ENCODE measurements around the gene TXNRD3. TPM values are rescaled to one million over a fixed set of nuclear protein-coding genes. Genes with fewer than 3 reads are reported as not detected.

The TXNRD3 gene
- total RNA-seq, 1 experiment from 2014 or later, result 7.4 TPM

DNA sequence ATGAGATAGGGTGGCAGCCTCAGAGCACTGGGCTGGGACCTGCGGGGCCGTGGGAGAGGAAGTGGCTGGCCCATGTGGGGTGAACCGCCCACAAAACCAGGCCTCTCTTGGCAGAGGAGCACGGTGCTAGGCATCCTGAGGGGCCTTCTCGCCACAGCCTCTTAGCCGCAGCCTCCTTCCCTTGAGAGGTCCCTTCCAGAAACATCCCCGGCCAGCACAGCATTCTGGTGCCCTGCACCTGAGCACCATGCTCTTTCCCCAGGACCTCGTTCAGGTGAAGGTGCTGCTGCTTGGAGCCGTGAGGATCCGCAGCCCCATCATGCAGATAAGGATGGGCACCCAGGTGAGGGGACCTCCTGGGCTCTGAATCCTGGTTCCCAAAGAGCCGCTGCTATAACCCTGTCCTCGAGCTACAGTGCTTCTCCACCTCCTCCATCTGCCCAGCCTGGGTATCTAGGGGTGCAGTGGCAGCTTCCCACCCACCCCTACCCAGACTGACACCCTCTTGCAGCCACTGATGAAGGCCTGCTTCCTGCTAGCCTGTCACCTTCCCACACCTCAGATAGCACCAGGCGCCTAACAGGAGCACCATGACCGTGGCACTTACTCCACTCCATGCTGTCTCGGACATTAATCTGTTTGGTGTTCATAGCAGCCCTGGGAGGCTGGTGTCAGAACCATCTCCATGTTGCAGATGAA is 11.2 kb upstream of the TXNRD3 start:
- Histone ChIP-seq H3K4me1 (replicated peaks) (peaks cover 4% of the 10 kb centered on the region; the same call in 1 of the 2 replicates), H3K27me3 (replicated peaks) (0 out of 2 replicates have a peak, but pooled peaks cover 2% of the 10 kb centered on the region), H3K36me3 (no peaks in the 10 kb centered on the region), H3K9me3 (replicated peaks) (no peaks in the 10 kb centered on the region), H3K27ac (no peak overlapping the region), H3K4me3 (no peak overlapping the region)
- no peak for DNase-seq (ENCODE audit: low read depth in 1 of 2, low spot score in 2 of 2)

DNA sequence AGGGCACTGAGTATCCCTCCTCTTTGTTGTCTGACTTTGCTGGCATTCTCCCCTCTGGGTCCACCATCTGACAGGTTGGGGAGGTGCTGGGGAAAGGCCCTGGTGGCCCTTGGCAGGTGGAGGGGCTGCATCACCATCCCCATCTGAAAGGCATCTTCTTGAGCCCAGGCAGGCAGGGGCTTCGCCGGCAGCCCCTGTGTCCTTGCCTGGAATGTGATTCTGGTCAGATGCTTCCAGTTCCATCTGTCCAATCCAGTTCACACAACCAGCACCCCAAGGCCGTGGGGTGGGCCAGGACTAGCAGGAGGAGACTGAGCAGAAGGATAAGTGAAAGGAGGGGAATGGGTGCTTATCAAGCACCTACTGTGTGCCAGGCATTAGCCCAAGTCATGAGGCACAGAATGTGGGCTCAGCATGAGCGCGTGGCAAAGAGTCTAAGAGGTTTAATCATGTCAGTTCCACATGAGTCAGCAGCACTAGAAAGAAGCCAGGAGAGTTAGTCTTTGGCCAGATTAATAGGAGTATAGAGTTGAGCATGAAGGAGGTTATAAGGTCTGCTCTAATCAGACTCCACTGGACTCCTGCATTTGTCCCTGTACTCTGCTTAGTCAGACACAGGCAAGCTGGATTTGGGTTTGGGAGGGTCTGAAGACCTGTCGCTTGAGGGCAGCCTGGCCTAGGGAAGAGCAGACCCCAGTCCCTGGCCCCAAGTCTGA is 10.5 kb upstream of the TXNRD3 start:
- H3K27ac ChIP-seq, result no peak overlapping the region
- no peaks in the 10 kb centered on the region for H3K36me3 ChIP-seq
- no peak for DNase-seq (ENCODE audit: low read depth in 1 of 2, low spot score in 2 of 2)
- H3K4me1 ChIP-seq (replicated peaks), result peaks cover 4% of the 10 kb centered on the region; the same call in 1 of the 2 replicates
- H3K9me3 ChIP-seq (replicated peaks), result no peaks in the 10 kb centered on the region
- no peak overlapping the region for H3K4me3 ChIP-seq
- 0 out of 2 replicates have a peak, but pooled peaks cover 6% of the 10 kb centered on the region for H3K27me3 ChIP-seq (replicated peaks)

DNA sequence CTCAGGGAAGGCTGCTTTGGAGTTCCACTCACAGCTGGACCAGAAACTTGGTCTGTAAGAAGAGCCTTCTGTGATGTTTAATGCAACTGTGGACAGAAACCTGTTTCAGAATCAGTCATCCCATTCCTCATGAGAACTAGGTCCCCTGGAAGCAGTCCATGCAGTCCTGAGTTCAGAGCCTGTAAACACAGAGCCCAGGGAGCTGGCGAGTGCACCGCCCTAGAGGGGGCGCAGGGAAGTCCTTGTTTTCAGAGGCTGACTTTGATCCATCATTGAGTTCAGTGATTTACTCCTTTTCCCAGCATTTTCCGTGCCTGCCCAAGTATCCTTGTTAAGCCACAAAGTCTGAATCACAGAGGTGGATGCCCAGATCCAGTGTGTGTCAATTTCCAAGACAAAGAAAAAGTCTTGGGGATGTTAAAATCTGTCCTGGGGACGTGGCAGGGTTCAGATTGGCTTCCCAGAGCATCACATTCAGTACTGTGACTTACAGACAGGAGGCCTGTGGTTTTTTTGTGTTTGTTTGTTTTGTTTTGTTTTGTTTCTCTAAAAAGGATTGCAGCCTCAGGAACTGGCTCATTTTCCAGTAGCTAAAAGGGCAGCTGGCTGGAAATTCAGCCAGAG is 9.8 kb upstream of the TXNRD3 start:
- Histone ChIP-seq H3K9me3 (replicated peaks) (no peaks in the 10 kb centered on the region), H3K27ac (no peak overlapping the region), H3K4me3 (no peak overlapping the region), H3K27me3 (replicated peaks) (0 out of 2 replicates have a peak, but pooled peaks cover 7% of the 10 kb centered on the region), H3K4me1 (replicated peaks) (peaks cover 4% of the 10 kb centered on the region; the same call in 1 of the 2 replicates), H3K36me3 (no peaks in the 10 kb centered on the region)
- peak in 1 of 2 experiments; percentile 31 for DNase-seq (ENCODE audit: low read depth in 1 of 2, low spot score in 2 of 2)

DNA sequence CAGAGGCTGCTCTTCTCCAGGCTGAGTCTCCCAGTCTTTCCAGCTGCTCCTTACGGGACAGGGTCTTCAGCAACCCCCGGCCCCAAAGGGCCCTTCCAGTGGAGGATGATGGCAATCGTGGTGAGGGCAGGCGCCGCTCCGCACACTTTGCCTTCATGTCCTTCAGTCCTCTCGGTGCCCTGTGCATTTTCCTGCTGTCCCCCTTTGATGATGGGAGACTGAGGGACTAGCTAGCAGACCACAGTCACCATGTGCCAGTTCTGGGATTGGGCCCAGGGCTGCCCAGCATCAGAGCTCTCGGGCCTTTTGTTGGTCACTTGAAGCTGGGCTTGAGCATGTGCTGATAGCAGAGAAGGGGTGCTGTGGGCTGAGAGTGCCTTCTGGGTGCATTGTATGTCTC is 8.8 kb upstream of the TXNRD3 start:
- 0 out of 2 replicates have a peak, but pooled peaks cover 8% of the 10 kb centered on the region for H3K27me3 ChIP-seq (replicated peaks)
- H3K27ac ChIP-seq, result no peak overlapping the region
- no peaks in the 10 kb centered on the region for H3K9me3 ChIP-seq (replicated peaks)
- peaks cover 4% of the 10 kb centered on the region; the same call in 1 of the 2 replicates for H3K4me1 ChIP-seq (replicated peaks)
- no peaks in the 10 kb centered on the region for H3K36me3 ChIP-seq
- no peak overlapping the region for H3K4me3 ChIP-seq
- DNase-seq (ENCODE audit: low read depth in 1 of 2, low spot score in 2 of 2), result no peak

DNA sequence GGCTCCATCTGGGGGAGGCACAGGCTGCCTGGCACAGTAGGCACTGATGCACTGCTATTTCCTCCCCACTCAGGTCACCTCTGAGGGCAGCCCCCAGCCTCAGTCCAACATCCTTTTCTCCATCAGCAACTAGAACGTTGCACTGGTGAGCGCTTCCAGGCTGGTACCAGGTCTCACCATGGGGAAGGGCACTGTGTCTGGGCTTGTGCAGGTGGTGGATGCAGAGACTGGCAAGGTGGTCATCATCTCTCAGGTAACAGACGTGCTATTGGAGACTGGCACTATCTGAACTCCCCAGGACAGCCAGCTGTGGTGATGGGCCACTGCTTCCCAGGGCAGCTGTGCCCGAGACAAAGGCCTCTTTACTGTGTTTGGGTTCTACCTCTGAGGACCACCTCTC is 8.3 kb upstream of the TXNRD3 start:
- Histone ChIP-seq H3K27me3 (replicated peaks) (0 out of 2 replicates have a peak, but pooled peaks cover 8% of the 10 kb centered on the region), H3K4me1 (replicated peaks) (peaks cover 4% of the 10 kb centered on the region; the same call in 1 of the 2 replicates), H3K27ac (no peak overlapping the region), H3K36me3 (no peaks in the 10 kb centered on the region), H3K9me3 (replicated peaks) (no peaks in the 10 kb centered on the region), H3K4me3 (no peak overlapping the region)
- DNase-seq (ENCODE audit: low read depth in 1 of 2, low spot score in 2 of 2), result no peak

DNA sequence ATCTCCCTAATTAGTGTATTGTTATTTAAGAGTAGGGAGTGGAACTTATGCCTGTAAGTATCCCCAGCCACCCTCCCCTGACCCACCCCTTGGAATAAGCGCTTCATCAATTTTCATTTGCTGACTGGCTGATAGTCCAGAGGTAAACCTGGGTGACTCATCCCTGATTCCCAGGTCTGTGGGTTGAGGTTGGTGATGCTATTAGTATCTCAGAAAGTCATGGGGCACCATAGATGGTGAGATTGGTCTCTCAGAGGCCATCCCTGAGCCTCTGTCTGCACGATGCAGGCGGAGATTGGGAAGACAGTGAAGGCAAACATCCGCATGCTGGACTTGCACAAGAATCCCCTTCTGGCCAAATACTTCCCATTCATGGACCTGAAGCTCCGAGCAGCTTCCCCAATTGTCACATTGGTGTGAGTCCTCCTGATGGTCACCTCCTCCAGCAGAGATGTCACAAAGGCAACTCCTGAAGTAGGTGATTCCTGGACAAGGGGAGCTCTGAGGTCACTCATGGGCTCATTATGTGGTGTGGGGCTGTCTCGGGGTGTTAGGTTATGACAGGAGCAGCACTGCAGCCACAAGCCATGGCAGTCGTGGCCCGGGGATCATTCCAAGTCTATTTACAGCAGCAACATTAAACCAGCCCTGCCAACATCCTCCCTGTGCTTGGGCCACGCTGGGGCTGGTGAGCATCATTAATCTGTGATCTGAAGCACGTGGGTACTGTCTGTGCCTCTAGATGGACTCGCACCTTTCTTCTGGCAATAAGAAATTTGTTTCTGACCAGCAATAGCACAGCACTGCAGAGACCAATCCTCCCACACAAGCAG is 6.8 kb upstream of the TXNRD3 start:
- Histone ChIP-seq H3K36me3 (no peaks in the 10 kb centered on the region), H3K9me3 (replicated peaks) (no peaks in the 10 kb centered on the region), H3K4me3 (no peak overlapping the region), H3K4me1 (replicated peaks) (peaks cover 4% of the 10 kb centered on the region; the same call in 1 of the 2 replicates), H3K27ac (no peak overlapping the region), H3K27me3 (replicated peaks) (0 out of 2 replicates have a peak, but pooled peaks cover 8% of the 10 kb centered on the region)
- no peak for DNase-seq (ENCODE audit: low read depth in 1 of 2, low spot score in 2 of 2)

DNA sequence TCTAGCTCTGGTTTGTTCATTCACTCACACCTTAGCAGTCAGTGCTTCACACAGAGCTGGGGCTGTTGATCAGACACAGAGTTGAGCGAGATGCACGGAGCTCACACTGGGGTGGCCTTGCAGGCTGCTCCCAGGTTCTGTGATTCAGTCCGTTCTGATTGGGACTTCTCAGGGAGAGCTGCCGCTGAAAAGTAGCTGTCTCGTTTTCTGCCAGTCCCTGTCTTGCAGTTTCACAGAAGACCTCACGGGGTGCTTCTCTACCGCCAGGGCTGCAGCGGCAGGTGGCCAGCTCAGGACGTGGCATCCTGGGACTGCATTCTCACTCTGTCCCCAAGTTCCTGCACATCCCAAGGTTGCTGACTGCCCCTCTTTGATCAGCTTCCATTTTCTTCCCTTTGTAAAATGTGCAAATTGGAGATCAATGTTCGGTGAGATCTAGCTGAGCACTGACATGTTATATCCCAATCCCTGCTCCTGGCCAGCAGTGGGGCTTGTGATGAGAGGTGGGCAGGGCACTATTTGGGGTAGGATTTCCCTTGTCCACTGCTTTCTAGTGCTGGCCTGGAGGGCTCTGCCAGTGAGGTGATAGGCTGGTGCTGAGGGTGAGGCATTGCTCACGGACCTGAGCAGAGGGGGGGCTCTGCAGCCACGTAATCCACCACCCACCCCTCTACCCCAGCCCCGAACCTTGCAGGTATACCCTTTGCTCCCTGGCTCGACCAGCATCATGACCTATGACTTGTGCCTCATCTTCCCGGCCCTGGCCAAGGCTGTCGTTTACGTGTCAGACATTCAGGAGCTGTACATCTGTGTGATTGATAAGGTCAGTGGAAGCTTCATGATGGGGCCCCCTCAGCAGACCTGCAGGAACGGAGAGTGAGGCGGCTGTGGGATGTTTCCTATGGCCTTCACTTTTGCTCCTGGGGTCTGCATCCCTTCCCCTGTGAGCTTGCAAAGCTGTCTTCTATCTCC is 5.3 kb upstream of the TXNRD3 start:
- no peak for DNase-seq (ENCODE audit: low read depth in 1 of 2, low spot score in 2 of 2)
- Histone ChIP-seq H3K4me1 (replicated peaks) (peaks cover 5% of the 10 kb centered on the region), H3K36me3 (no peaks in the 10 kb centered on the region), H3K9me3 (replicated peaks) (no peaks in the 10 kb centered on the region), H3K4me3 (no peak overlapping the region), H3K27ac (no peak overlapping the region), H3K27me3 (replicated peaks) (0 out of 2 replicates have a peak, but pooled peaks cover 8% of the 10 kb centered on the region)

DNA sequence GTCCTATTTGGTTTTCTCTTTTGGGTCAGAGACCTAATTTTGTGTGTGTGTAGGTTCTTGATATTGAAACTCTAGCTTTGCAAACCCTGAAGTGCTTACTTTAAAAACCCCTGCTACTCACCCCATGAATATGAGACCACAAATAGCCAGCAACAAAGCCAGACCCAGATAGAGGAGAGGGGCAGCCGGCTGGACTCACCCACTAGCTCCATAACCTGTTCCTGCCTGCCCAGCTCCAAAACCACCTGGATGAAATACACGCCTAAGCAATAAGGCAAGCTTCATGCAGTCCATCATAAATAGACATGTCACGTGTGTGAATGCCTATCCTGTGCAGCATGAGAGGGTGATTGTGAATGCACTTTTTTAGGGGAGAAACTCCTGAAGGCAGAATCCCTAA is 3.7 kb upstream of the TXNRD3 start:
- H3K4me3 ChIP-seq, result no peak overlapping the region
- H3K27me3 ChIP-seq (replicated peaks), result 0 out of 2 replicates have a peak, but pooled peaks cover 8% of the 10 kb centered on the region
- no peaks in the 10 kb centered on the region; the same call in 1 of the 2 replicates for H3K36me3 ChIP-seq
- no peak overlapping the region for H3K27ac ChIP-seq
- no peak for DNase-seq (ENCODE audit: low read depth in 1 of 2, low spot score in 2 of 2)
- H3K9me3 ChIP-seq (replicated peaks), result no peaks in the 10 kb centered on the region
- H3K4me1 ChIP-seq (replicated peaks), result peaks cover 5% of the 10 kb centered on the region

DNA sequence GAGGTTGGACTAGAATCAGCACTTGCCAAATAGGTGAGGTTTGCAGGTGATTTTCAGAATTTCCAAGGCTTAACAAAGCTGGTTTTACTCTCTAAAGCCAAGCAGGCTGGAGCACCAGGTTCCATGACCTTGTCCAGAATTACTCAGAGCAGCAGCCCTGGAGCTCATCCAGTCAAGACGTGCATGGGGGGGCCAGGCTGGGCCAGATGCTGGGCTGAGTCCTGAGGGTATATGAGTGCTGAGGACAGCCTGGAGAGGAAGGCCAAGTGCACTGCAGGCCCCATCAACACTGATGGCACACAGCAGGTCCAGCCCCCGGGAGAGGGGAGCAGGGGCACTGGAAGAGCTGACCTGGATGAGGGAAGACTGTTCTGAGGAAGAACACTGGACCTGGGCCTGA is 3.0 kb upstream of the TXNRD3 start:
- peaks cover 5% of the 10 kb centered on the region for H3K4me1 ChIP-seq (replicated peaks)
- DNase-seq (ENCODE audit: low read depth in 1 of 2, low spot score in 2 of 2), result no peak
- no peaks in the 10 kb centered on the region; the same call in 1 of the 2 replicates for H3K36me3 ChIP-seq
- H3K9me3 ChIP-seq (replicated peaks), result no peaks in the 10 kb centered on the region
- no peak overlapping the region for H3K27ac ChIP-seq
- H3K4me3 ChIP-seq, result no peak overlapping the region
- H3K27me3 ChIP-seq (replicated peaks), result 0 out of 2 replicates have a peak, but pooled peaks cover 8% of the 10 kb centered on the region

DNA sequence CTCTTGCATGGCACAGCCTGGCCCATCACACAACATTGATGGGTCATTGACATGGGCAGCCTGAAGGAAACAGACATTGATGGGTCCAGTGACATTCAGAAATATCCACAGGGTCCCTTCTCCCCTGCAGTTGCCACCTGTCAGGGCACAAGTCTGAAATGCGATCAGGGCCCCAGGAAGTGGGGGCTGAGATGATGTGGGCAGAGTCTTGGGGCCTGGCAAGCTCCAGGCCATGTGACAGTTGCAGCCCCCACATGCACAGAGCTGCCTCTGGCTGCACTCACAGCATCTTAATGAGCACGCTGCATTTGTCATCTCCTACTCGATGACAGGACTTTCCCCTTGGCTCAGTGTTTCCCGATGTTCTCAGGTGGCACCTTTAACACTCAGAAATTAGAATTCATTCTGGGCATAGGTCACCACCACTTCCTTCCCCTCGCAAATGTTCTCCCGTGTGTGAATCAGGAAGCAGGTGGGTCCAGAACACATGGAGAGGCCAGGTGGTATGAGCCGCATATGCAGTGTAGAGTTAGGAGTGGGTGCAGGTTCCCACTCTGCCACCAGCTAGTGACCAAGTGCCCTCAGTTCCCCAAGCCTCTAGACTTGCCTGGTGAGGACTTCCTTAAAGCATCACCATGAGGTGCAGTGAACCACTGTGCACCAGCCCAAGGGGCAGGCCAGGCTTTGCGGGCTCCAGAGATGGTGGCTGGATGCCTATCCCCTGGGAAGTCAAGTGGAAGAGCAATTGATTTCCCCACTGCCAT is 1.6 kb upstream of the TXNRD3 start:
- Histone ChIP-seq H3K4me1 (replicated peaks) (peaks cover 5% of the 10 kb centered on the region), H3K27me3 (replicated peaks) (0 out of 2 replicates have a peak, but pooled peaks cover 8% of the 10 kb centered on the region), H3K9me3 (replicated peaks) (no peaks in the 10 kb centered on the region), H3K4me3 (no peak overlapping the region), H3K36me3 (no peaks in the 10 kb centered on the region; the same call in 1 of the 2 replicates), H3K27ac (no peak overlapping the region)
- no peak for DNase-seq (ENCODE audit: low read depth in 1 of 2, low spot score in 2 of 2)

DNA sequence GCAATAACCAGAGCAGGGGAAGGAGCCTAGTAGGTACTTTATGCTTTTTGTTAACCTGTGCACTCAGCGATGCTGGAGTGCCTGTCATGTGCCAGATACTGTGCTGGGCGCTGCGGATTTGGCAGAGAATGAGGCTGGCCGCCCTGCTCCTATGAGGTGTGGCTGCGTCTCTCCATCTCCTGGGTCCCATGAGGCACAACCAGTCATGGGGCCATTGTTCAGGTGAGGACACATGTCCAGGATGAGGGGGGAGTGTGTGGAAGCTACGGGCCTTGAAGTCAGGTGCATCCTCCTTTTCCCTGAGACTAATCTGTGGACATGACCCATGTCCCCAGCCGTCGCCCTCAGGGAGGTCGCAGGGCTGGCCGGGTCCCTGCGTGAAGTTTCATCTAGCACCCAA is 963 bp upstream of the TXNRD3 start:
- Histone ChIP-seq H3K36me3 (no peaks in the 10 kb centered on the region; the same call in 1 of the 2 replicates), H3K9me3 (replicated peaks) (no peaks in the 10 kb centered on the region), H3K27ac (no peak overlapping the region), H3K4me1 (replicated peaks) (peaks cover 5% of the 10 kb centered on the region), H3K27me3 (replicated peaks) (0 out of 2 replicates have a peak, but pooled peaks cover 4% of the 10 kb centered on the region), H3K4me3 (no peak overlapping the region)
- no peak for DNase-seq (ENCODE audit: low read depth in 1 of 2, low spot score in 2 of 2)
